ENCODE data around the gene BPIFB2.

Gene BPIFB2

DNA sequence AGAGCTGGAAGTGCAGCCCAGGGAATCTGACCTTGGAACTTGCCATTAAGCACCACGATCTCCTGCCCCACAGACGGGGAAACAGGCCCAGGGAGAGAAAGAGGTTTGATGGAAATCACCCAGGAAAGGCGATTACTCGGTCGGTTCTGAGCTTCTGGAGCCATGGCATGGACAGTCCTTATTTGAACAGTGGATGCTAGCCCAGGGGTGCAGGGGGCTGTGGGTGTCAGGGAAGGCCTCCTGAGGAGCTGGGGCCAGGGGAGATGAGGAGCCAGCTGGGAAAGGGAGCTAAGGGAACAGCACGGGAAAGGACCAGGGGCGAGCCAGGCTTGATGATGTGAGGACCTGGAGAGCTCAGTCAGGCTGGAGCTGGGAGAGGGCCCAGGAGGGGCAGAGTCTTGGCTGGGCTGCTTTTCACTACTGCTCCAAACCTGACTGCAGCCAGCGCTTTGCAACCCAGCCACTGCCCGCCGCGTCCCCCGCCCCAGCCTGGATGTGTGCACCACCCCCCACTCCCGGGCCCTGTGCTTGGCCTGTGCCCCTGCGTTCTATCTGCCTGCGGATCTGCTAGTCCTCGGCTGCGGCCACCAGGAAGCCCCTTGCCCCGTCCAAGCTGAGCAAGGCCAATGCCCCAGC is 21.1 kb upstream of the BPIFB2 start:
- no peak for DNase-seq

DNA sequence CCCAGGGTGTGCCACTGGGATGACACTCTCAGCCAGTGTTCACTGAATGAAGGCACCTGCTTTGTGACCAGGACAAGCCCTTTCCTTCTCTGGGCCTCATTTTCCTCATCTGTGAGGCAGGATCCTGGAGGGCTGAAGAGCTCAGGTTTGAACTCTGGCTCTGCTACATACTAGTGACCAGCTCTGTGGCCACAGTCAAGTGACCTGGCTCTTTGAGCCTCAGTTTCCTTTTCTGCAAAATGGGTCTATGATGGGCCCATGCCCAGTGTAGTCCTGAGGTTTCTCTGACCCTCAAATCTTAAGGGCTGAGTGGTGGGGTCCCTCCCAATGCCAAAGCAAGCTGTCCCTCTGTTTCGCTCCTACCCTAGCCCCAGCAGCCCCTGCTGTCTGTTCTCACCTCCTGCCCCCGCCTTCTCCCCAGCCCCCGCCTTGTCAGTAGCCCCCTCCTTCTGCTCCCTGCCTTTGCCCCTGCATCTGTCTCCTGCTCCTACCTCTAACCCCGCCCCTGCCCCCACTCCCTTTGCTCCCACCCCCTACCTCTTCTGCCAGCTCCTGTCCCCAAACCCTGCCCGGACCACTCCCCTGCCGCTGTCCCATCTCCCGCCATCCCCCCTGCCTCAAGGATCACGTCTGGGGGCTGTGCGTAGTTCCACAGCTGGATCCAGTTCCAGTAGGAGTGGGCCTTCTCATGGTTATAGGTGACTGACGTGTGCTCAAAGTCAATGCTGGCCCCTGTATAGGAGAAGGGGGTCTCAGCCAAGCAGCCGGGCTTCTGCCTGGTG is 20.3 kb upstream of the BPIFB2 start:
- DNase-seq, result no peak

GRCh38 chr20:32988008-32988407 is 19.5 kb upstream of the BPIFB2 start:
- no peak for DNase-seq

GRCh38 chr20:32989507-32990283 is 17.8 kb upstream of the BPIFB2 start:
- DNase-seq, result no peak

GRCh38 chr20:32990426-32990825 is 17.1 kb upstream of the BPIFB2 start:
- no peak for DNase-seq

GRCh38 chr20:32991383-32991782 is 16.1 kb upstream of the BPIFB2 start:
- no peak for DNase-seq

- DNase-seq, result no peak
Observed at GRCh38 chr20:32991792-32992641, 15.5 kb upstream of the BPIFB2 start.

- no peak for DNase-seq
Observed at GRCh38 chr20:32993496-32994050, 13.9 kb upstream of the BPIFB2 start.

GRCh38 chr20:32995802-32996201 is 11.7 kb upstream of the BPIFB2 start:
- no peak for DNase-seq

GRCh38 chr20:32997431-32997830 is 10.1 kb upstream of the BPIFB2 start:
- DNase-seq, result no peak

DNA sequence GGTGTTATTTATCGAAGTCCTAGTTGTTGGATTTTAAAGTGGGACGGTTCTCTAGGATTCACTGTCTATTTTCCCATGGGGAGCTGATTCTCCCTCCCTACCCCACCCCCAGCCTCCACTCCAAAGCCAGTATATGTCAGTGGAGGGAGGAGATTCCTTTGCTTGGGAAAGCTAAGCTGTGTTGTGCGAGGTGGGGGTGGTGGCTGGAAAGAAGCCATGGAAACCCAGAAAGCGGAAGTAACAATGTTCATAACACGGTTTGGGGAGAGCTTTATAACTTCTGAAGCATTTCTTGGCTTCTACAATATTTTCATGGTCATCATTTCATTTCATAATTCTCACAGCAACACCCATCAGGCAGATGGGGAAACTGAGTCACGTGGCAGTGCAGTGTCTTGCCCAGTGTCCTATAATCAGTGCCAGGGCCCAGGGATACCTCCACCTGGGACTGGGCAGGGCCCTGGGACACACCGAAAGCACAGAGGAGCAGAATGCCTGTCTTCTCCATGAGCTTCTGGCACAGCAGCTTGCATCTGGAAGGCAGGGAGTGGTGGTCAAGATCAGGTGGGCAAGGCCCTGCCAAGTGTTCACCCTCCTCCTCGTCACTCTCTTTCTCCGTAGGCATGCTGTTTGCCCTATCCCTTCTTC is 7.8 kb upstream of the BPIFB2 start:
- DNase-seq, result no peak

DNA sequence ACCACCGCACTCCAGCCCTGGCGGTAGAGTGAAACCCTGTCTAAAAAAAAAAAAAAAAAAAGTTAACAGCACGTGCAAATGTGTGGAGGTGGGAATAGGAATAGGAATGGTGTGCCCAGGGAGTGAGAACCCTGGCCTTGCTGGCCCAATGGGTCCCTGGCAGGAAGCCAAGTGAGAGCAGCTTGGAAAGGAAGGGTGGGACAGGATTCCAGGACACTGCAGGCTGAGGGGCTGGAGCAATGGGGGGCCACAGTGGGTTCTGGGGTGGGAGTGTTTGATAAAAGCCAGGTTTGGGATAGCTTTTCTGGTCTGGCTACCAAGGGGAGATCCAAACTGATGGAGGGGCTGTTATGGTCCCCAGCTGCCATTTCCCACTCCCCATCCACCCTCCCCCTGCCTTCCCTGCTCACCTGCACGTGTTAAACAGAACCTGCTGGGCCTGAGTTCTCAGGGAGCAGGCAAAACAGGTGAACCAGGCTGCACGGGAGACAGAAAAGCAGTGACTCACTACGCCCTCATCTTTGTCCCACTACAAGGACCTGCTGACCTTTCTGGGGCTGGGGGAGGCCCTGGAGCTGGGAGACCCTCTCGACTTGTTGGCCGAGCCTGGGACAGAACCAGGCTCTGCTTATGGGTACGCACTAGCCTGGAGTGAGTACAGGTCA is 6.6 kb upstream of the BPIFB2 start:
- DNase-seq, result no peak

- no peak for DNase-seq
Observed at GRCh38 chr20:33002087-33002808, 5.3 kb upstream of the BPIFB2 start.

DNA sequence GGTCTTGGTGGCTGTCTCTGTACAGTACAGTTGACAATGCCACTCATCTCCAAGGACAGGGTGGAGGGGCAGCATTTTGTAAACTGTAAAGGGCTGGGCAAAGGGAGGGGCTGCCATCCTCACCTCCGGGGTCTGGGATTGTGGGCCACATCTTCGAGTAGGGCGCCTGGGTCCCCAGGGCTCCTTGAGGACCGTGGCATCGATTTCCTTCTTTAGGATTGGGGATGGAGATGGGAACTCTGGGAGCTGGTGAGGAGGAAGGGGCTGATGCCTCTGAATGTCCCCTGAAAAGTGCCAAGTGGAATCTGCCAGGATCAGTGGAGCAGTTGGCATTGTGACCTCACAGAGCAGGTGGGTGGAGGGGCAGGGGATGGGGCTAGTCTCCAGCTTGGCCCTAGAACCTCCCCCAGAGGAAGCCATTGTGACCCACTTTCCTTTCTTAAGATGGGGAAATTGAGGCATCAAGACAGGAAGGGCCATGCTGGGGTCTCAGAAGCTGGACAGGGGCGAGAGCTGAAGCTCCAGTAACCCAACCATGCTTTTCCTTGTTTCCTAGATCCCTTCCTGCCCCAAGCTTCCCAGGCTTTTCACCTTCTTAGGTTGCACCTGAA is 3.3 kb upstream of the BPIFB2 start, which contains the start of gene SUN5:
TSS of gene SUN5 (minus strand) at position 293 of the 611 bp plus-strand sequence. CDS start at position 200, 93 bp downstream.
- no peak for DNase-seq

DNA sequence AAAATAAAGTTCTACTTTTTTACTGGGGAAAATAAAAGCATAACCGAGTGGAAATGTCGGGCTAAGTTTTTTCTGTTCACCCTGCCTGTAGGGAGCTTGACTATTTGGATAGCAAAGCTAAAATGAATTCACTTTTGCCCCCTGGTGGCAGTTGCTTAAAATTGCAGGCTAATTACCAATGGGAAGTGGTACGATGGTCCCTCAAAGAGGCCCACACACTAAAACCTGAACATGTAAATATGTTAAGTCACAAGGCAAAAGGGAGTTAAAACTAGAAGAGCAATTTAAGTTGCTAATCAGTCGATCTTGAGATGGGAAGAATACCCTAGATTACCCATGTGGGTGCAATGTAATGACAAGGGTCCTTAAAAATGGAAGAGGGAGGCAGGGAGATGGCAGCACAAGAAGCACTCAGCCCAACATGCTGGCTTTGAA is 2.4 kb upstream of the BPIFB2 start:
- peak; percentile 44 for DNase-seq

- DNase-seq, result no peak
Observed at GRCh38 chr20:33005908-33006775, 1.4 kb upstream of the BPIFB2 start.

- no peak for DNase-seq
Observed at GRCh38 chr20:33006776-33007375, 628 bp upstream of the BPIFB2 start.
